ENCODE measurements around the gene GPR149.

GRCh38 chr3:154464440-154465190 lies 34.6 kb upstream of the GPR149 start:
- no peak for TF ChIP-seq EZH2 (IDR thresholded peaks at IDR 0.05; ENCODE audit: borderline replicate concordance, insufficient read depth, low read length, poor library complexity, severe bottlenecking)
- TF ChIP-seq TAF1 (IDR thresholded peaks at IDR 0.05; ENCODE audit: low read depth) = no peak
- no peak for TF ChIP-seq POLR2AphosphoS5 (IDR thresholded peaks at IDR 0.05)
- TF ChIP-seq CTCF (IDR thresholded peaks at IDR 0.05; ENCODE audit: poor library complexity, severe bottlenecking) = no peak
- no peak for TF ChIP-seq RAD21 (conservative IDR thresholded peaks at IDR 0.05)
- TF ChIP-seq REST (IDR thresholded peaks at IDR 0.05; ENCODE audit: borderline replicate concordance) = no peak
- TF ChIP-seq MXI1 (conservative IDR thresholded peaks at IDR 0.05; ENCODE audit: poor library complexity, severe bottlenecking) = no peak
- no peak for TF ChIP-seq EP300 (conservative IDR thresholded peaks at IDR 0.05; ENCODE audit: poor library complexity, severe bottlenecking)

All from neural cell (in vitro differentiated cells).